MM.1S (cell line): Measurements from ENCODE around the gene EPHA2.

ENCODE experiments used
- DNase-seq: peaks from one replicate; pipeline ENCODE4 v3.0.0-alpha.2; 2015
- H2AFZ ChIP-seq: fragments of 300-600 bp; sonication (generic); 2 replicates; pipeline ENCODE4 v1.6.0; 2016; ENCODE audit warnings: antibody characterized with exemption, low read length
- H3F3A ChIP-seq: fragments of 300-600 bp; sonication (generic); 2 replicates; pipeline ENCODE4 v1.6.1; 2016; ENCODE audit warnings: mild to moderate bottlenecking, antibody characterized with exemption, low read length, moderate library complexity, mixed read lengths; ENCODE audit not compliant: insufficient read depth
- H3K27ac ChIP-seq: fragments of 300-600 bp; sonication (generic); 2 replicates; pipeline ENCODE4 v1.5.1; 2016; ENCODE audit warnings: mild to moderate bottlenecking, low read length
- H3K27me3 ChIP-seq: fragments of 300-600 bp; sonication (generic); replicated peaks from 2 replicates; pipeline ENCODE4 v1.6.0; 2016; ENCODE audit warnings: low read length; ENCODE audit not compliant: insufficient read depth
- H3K36me3 ChIP-seq: fragments of 300-600 bp; sonication (generic); replicated peaks from 2 replicates; pipeline ENCODE4 v1.6.1; 2016; ENCODE audit warnings: mild to moderate bottlenecking, low read length, mixed read lengths; ENCODE audit not compliant: insufficient read depth
- H3K4me1 ChIP-seq: fragments of 300-600 bp; sonication (generic); 2 replicates; pipeline ENCODE4 v1.6.1; 2016; ENCODE audit warnings: low read length, mixed read lengths
- H3K4me2 ChIP-seq: fragments of 300-600 bp; sonication (generic); 2 replicates; pipeline ENCODE4 v1.6.0; 2016; ENCODE audit warnings: low read depth, low read length
- H3K4me3 ChIP-seq: fragments of 300-600 bp; sonication (generic); 2 replicates; pipeline ENCODE4 v1.5.1; 2016; ENCODE audit warnings: low read length, mixed read lengths
- H3K79me2 ChIP-seq: fragments of 300-600 bp; sonication (generic); 2 replicates; pipeline ENCODE4 v1.6.1; 2016; ENCODE audit warnings: mixed run types, low read length, mixed read lengths
- H3K9ac ChIP-seq: fragments of 300-600 bp; sonication (generic); 2 replicates; pipeline ENCODE4 v1.6.1; 2016; ENCODE audit warnings: low read length, mixed read lengths
- H3K9me2 ChIP-seq: fragments of 300-600 bp; sonication (generic); replicated peaks from 2 replicates; pipeline ENCODE4 v1.6.1; 2016; ENCODE audit warnings: mild to moderate bottlenecking, low read length, mixed read lengths; ENCODE audit not compliant: insufficient read depth
- H3K9me3 ChIP-seq: fragments of 300-600 bp; sonication (generic); replicated peaks from 2 replicates; pipeline ENCODE4 v1.6.1; 2016; ENCODE audit warnings: mild to moderate bottlenecking, low read length, mixed read lengths; ENCODE audit not compliant: insufficient read depth
- H4K20me1 ChIP-seq: fragments of 300-600 bp; sonication (generic); 2 replicates; pipeline ENCODE4 v1.6.1; 2016; ENCODE audit warnings: mild to moderate bottlenecking, low read length, moderate library complexity, mixed read lengths; ENCODE audit not compliant: insufficient read depth
- EZH2 ChIP-seq: fragments of 300-600 bp; sonication (generic); optimal IDR thresholded peaks from 2 replicates; pipeline ENCODE3; 2017; ENCODE audit warnings: low read depth, mild to moderate bottlenecking, antibody characterized with exemption, low read length, mixed read lengths
- EZH2phosphoT487 ChIP-seq: fragments of 300-600 bp; sonication (generic); IDR thresholded peaks from 2 replicates; pipeline ENCODE4 v1.6.1; 2018; ENCODE audit warnings: antibody characterized with exemption, low read length
- TF ChIP-seq, protein P1 (sequence below): fragments of 300-600 bp; sonication (generic); IDR thresholded peaks from 2 replicates; pipeline ENCODE4 v1.5.1; 2016; ENCODE audit warnings: antibody characterized with exemption, low read length, mixed read lengths

EPHA2 gene

DNA sequence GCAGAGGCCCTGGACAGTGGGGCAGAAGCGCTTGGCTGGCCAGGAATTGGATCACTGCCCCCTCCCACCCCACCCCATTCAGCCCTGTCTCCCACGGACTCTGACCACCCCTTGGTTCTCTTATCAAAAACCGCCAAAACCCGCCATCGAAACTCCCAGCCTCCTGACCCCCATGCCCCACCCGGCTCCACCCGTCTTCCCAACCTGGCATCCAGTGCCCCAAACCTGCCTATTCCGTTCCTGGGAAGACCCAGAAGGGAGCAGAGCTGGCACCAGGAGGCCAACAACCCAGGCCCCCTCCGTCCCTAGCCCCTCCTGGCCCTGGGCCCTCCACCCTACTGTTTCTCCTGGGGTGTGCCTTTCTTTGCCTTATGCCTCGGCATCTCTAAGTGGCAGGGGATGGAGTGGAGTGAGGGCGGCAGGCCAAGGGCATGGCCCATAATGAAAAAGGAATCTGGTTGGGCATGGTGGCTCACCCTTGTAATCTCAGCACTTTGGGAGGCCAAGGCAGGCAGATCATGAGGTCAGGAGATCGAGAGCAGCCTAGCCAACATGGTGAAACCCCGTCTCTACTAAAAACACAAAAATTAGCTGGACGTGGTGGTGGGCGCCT lies 16.5 kb upstream of the EPHA2 start:
- no peak overlapping the region for H2AFZ ChIP-seq
- H3K4me2 ChIP-seq: no peak overlapping the region
- H3K36me3 ChIP-seq: no peaks in the 10 kb centered on the region
- no peak overlapping the region for H3K9ac ChIP-seq
- peaks cover 63% of the 10 kb centered on the region for H3K27me3 ChIP-seq
- H3F3A ChIP-seq: no peaks in the 10 kb centered on the region
- DNase-seq: no peak
- no peaks in the 10 kb centered on the region for H4K20me1 ChIP-seq
- H3K79me2 ChIP-seq: no peaks in the 10 kb centered on the region
- H3K4me1 ChIP-seq: no peaks in the 10 kb centered on the region
- no peak overlapping the region for H3K4me3 ChIP-seq
- TF ChIP-seq EZH2phosphoT487 (no peak), EZH2 (no peak)
- TF ChIP-seq, protein P1, sequence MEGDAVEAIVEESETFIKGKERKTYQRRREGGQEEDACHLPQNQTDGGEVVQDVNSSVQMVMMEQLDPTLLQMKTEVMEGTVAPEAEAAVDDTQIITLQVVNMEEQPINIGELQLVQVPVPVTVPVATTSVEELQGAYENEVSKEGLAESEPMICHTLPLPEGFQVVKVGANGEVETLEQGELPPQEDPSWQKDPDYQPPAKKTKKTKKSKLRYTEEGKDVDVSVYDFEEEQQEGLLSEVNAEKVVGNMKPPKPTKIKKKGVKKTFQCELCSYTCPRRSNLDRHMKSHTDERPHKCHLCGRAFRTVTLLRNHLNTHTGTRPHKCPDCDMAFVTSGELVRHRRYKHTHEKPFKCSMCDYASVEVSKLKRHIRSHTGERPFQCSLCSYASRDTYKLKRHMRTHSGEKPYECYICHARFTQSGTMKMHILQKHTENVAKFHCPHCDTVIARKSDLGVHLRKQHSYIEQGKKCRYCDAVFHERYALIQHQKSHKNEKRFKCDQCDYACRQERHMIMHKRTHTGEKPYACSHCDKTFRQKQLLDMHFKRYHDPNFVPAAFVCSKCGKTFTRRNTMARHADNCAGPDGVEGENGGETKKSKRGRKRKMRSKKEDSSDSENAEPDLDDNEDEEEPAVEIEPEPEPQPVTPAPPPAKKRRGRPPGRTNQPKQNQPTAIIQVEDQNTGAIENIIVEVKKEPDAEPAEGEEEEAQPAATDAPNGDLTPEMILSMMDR: no peak
- no peaks in the 10 kb centered on the region for H3K9me3 ChIP-seq
- H3K9me2 ChIP-seq: no peaks in the 10 kb centered on the region
- no peak overlapping the region for H3K27ac ChIP-seq

DNA sequence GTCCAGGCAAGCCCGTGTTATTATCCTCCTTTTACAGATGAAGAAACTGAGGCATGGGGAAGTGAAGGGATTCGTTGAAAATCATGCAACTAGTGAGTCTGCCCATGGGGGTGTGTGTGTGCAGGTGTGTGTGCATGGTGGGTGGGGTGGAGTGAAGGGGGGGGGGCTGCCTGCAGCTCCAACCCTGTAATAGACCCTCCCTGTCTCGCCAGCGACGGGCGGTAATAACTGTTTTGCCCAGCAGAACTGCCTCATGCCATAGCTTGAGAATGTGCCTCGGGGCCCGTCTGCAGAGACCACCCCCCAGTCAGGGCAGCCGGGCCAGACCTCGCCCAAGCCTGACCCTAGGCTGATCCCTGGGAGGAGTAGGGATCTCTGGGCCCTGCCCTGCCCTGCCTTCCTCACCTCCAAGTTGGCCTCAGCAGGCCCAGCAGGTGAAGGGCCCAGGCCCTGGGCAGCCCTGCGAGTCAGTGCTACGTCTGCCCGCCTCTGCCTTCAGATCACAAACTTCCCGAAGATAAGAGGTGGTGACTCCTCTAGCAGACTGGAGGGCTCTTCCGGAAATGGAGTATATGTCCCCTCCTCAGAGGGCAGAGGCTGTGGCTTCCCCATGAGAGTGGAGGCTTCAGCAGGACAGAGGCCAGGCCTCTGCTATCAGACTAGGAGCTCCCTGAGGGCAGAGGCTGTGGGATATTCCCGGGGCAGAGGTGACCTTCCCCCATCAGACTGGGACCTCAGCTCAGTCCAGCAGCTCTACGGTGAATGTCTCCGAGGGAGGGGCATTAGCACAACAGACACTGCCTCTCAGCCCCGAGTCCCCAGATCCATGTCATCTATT lies 15.7 kb upstream of the EPHA2 start:
- TF ChIP-seq EZH2 (no peak), EZH2phosphoT487 (no peak)
- TF ChIP-seq, protein P1: no peak
- no peaks in the 10 kb centered on the region for H3K9me3 ChIP-seq
- no peaks in the 10 kb centered on the region for H3K4me1 ChIP-seq
- no peaks in the 10 kb centered on the region for H3K36me3 ChIP-seq
- H3K27me3 ChIP-seq: peaks cover 55% of the 10 kb centered on the region
- H3K79me2 ChIP-seq: no peaks in the 10 kb centered on the region
- H3K4me2 ChIP-seq: no peak overlapping the region
- no peak overlapping the region for H3K9ac ChIP-seq
- H3K9me2 ChIP-seq: no peaks in the 10 kb centered on the region
- no peak overlapping the region for H3K4me3 ChIP-seq
- no peaks in the 10 kb centered on the region for H4K20me1 ChIP-seq
- H2AFZ ChIP-seq: no peak overlapping the region
- no peak overlapping the region for H3K27ac ChIP-seq
- DNase-seq: no peak
- no peaks in the 10 kb centered on the region for H3F3A ChIP-seq

DNA sequence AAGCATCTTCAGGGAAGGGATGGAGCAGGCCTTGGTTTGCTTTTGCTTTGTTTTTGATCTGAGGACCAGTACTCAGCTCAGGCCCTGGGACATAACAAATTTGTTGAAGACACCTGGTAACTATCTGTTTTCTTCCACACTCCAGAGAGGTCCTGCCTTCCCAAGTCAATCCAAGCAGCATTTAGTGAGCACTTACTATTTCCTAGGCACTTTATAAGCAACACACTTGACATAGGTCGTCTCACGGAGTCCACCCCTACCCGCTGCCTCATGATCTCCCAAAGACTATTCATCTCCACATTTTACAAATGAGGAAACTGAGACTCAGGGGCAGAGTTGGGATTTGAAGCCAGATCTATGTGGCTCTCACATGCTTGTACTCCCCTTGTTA lies 14.4 kb upstream of the EPHA2 start:
- Histone ChIP-seq H3K27ac (no peak overlapping the region), H3K9me2 (no peaks in the 10 kb centered on the region), H3K4me1 (no peaks in the 10 kb centered on the region), H3K79me2 (no peaks in the 10 kb centered on the region), H3K4me2 (no peak overlapping the region), H3K9ac (no peak overlapping the region), H3K27me3 (peaks cover 55% of the 10 kb centered on the region), H3K9me3 (no peaks in the 10 kb centered on the region), H4K20me1 (no peaks in the 10 kb centered on the region), H3K36me3 (no peaks in the 10 kb centered on the region), H3F3A (no peaks in the 10 kb centered on the region), H3K4me3 (no peak overlapping the region), H2AFZ (no peak overlapping the region)
- TF ChIP-seq EZH2phosphoT487 (no peak), EZH2 (no peak)
- TF ChIP-seq, protein P1: no peak
- DNase-seq: no peak
